ENCODE measurements around the gene XYLT1. TPM values are rescaled to one million over a fixed set of nuclear protein-coding genes. Genes with fewer than 3 reads are reported as not detected.

XYLT1 gene
- total RNA-seq, 1 donor from 2014 or later, result 9.4 TPM

DNA sequence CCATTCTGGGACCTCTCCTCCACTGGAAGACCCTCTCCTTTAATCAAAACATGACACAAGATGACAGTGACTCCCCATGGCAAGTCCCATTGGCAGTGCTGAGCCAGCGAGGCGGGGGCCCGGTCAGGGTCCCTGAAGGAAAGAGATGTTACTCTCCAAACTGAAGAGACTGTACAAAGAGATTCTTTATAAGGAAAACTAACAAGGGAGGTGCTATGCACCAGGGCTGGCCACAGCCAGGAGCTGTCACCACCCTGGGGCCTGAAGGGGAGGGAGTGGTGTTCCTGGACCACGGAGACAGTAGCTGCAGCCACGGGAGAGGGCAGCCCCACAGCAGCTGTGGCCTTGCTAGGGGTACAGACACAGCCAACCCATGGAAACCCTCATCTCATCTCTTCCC is 123.1 kb downstream of the XYLT1 start:
- peaks cover 13 to 31% (median 21%) of the 10 kb centered on the region in 3 donors for H3K4me1 ChIP-seq (ENCODE audit: control insufficient read depth in 3 of 3, insufficient read depth in 3 of 3, low read length in 3 of 3)
- H3K27me3 ChIP-seq (ENCODE audit: control insufficient read depth in 3 of 3, insufficient read depth in 3 of 3, low read length in 3 of 3), result no peaks in the 10 kb centered on the region
- H3K4me3 ChIP-seq (ENCODE audit: low read length in 3 of 3), result no peak overlapping the region
- no peaks in the 10 kb centered on the region for H3K9me3 ChIP-seq (ENCODE audit: control insufficient read depth in 3 of 3, low read length in 3 of 3)
- H3K36me3 ChIP-seq (ENCODE audit: control insufficient read depth in 3 of 3, insufficient read depth in 3 of 3, low read length in 3 of 3), result no peaks in the 10 kb centered on the region
- H3K9ac ChIP-seq (ENCODE audit: low read depth in 1 of 3, low read length in 3 of 3), result no peak overlapping the region
- H3K27ac ChIP-seq (ENCODE audit: low read depth, low read length), result peak overlapping the region; percentile 58

DNA sequence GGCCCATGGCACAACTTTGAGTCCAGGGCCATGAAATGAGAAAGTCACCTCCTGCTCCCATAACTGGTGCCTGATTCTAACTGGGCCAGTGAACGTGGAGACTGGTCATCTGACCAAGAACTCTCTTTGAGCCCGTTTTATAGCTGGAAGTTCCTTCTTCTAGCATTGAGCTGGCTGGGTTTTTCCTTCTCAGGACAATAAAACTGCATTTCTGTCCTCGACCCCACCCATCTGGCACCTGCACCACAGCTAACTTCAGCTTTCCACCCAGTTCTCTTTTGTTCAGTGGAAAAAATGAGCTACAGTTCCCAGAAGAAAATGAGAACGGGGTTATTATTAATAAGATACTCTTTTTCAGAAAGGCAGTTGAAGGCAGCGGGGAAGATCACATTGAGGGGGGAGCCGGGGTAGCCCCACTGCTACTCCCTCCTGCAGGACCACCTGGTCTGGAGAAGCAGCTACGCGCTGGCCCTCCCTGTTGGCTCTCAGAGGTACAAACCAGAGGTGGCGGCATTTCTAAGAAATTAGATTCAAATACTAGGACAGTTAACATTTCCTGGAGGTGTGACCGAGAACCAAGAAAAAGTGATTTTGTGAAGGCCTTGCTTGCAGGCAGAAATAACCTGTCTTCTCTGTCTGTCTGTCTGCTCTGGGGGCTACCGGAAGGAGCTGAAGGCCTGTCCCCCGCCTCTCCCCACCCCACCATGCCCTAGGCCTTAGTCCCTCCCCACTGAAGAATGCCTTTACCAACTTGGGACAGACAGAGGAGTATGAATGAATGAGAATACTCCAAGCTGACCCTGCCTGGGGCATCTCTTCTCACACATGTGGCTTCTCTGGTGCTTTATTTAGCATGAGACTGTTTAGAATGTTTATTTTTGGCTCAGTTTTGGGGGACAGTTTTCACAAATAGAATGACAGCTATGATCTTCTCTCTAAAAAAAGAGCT is 123.9 kb downstream of the XYLT1 start:
- H3K9ac ChIP-seq (ENCODE audit: low read depth in 1 of 3, low read length in 3 of 3), result no peak overlapping the region
- peaks cover 14 to 31% (median 21%) of the 10 kb centered on the region in 3 donors for H3K4me1 ChIP-seq (ENCODE audit: control insufficient read depth in 3 of 3, insufficient read depth in 3 of 3, low read length in 3 of 3)
- H3K27ac ChIP-seq (ENCODE audit: low read depth, low read length), result peak overlapping the region; percentile 58
- H3K36me3 ChIP-seq (ENCODE audit: control insufficient read depth in 3 of 3, insufficient read depth in 3 of 3, low read length in 3 of 3), result no peaks in the 10 kb centered on the region
- no peak overlapping the region for H3K4me3 ChIP-seq (ENCODE audit: low read length in 3 of 3)
- H3K9me3 ChIP-seq (ENCODE audit: control insufficient read depth in 3 of 3, low read length in 3 of 3), result no peaks in the 10 kb centered on the region
- H3K27me3 ChIP-seq (ENCODE audit: control insufficient read depth in 3 of 3, insufficient read depth in 3 of 3, low read length in 3 of 3), result no peaks in the 10 kb centered on the region

DNA sequence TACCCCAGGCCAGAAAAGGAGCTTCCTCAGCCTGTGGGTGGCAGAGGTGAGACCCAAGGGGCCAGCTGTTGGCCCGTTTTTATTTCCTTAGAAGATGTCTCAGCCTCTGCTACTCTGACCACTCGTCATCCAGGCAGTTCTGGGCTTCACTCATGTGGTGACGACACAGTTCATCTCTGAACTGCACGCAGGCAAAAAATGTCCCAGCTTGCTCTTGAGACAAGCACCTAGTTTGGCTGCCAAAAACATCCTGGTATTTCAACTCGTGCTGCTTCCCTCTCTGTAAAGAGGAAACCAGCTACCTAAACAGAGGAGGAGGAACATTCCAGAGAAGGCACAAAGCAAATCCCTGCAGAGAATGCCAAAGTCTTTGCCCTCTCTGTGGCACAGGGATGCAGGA is 125.7 kb downstream of the XYLT1 start:
- H3K36me3 ChIP-seq (ENCODE audit: control insufficient read depth in 3 of 3, insufficient read depth in 3 of 3, low read length in 3 of 3), result no peaks in the 10 kb centered on the region
- no peak overlapping the region for H3K4me3 ChIP-seq (ENCODE audit: low read length in 3 of 3)
- H3K9me3 ChIP-seq (ENCODE audit: control insufficient read depth in 3 of 3, low read length in 3 of 3), result no peaks in the 10 kb centered on the region
- H3K9ac ChIP-seq (ENCODE audit: low read depth in 1 of 3, low read length in 3 of 3), result no peak overlapping the region
- no peaks in the 10 kb centered on the region for H3K27me3 ChIP-seq (ENCODE audit: control insufficient read depth in 3 of 3, insufficient read depth in 3 of 3, low read length in 3 of 3)
- peaks cover 14 to 37% (median 21%) of the 10 kb centered on the region in 3 donors for H3K4me1 ChIP-seq (ENCODE audit: control insufficient read depth in 3 of 3, insufficient read depth in 3 of 3, low read length in 3 of 3)
- H3K27ac ChIP-seq (ENCODE audit: low read depth, low read length), result no peak overlapping the region

DNA sequence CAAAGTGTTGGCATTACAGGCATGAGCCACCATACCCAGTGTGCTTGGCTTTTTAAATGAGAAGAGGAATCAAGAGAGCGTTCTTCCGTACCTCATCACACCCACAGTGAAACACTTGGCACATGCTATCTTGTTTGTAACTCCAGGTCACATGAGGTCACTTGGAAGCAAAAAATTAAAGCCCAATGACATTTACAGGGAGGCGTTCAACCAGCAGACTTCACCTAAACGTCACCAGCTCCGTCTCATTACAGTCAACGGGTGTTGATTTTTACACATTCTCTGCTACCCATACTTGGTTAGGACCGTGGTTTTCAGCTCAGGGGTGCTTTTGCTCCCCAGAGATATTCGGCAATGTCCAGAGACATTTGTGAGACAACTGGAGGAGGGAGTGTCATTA is 127.0 kb downstream of the XYLT1 start:
- H3K36me3 ChIP-seq (ENCODE audit: control insufficient read depth in 3 of 3, insufficient read depth in 3 of 3, low read length in 3 of 3), result no peaks in the 10 kb centered on the region
- no peak overlapping the region for H3K9ac ChIP-seq (ENCODE audit: low read depth in 1 of 3, low read length in 3 of 3)
- no peak overlapping the region for H3K4me3 ChIP-seq (ENCODE audit: low read length in 3 of 3)
- H3K9me3 ChIP-seq (ENCODE audit: control insufficient read depth in 3 of 3, low read length in 3 of 3), result no peaks in the 10 kb centered on the region
- no peaks in the 10 kb centered on the region for H3K27me3 ChIP-seq (ENCODE audit: control insufficient read depth in 3 of 3, insufficient read depth in 3 of 3, low read length in 3 of 3)
- H3K27ac ChIP-seq (ENCODE audit: low read depth, low read length), result peak overlapping the region; percentile 4
- peaks cover 14 to 37% (median 21%) of the 10 kb centered on the region in 3 donors for H3K4me1 ChIP-seq (ENCODE audit: control insufficient read depth in 3 of 3, insufficient read depth in 3 of 3, low read length in 3 of 3)

DNA sequence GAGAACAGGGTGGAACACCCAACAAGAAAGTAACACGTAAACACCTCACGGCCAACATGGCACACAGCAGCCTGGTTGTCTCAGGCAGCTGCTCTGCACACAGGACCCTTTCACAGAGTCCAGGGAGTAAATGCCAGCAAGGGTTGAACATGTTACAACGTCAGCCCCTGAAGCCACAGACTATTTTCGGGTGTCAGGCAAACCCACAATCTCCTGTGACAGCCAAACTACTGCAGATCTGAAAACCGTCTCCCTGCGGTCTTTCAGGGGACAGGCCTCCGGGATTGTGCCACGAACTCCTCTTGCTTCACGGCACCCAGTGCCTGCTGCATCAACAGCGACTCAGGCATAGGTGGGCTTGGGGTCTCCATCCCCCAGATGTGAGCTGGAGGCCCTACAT is 127.7 kb downstream of the XYLT1 start:
- Histone ChIP-seq H3K4me1 (ENCODE audit: control insufficient read depth in 3 of 3, insufficient read depth in 3 of 3, low read length in 3 of 3) (peaks cover 14 to 37% (median 21%) of the 10 kb centered on the region in 3 donors), H3K36me3 (ENCODE audit: control insufficient read depth in 3 of 3, insufficient read depth in 3 of 3, low read length in 3 of 3) (no peaks in the 10 kb centered on the region), H3K4me3 (ENCODE audit: low read length in 3 of 3) (no peak overlapping the region), H3K9me3 (ENCODE audit: control insufficient read depth in 3 of 3, low read length in 3 of 3) (no peaks in the 10 kb centered on the region), H3K9ac (ENCODE audit: low read depth in 1 of 3, low read length in 3 of 3) (peak overlapping the region in 1 of 3 donors; percentile 8), H3K27me3 (ENCODE audit: control insufficient read depth in 3 of 3, insufficient read depth in 3 of 3, low read length in 3 of 3) (no peaks in the 10 kb centered on the region), H3K27ac (ENCODE audit: low read depth, low read length) (no peak overlapping the region)

DNA sequence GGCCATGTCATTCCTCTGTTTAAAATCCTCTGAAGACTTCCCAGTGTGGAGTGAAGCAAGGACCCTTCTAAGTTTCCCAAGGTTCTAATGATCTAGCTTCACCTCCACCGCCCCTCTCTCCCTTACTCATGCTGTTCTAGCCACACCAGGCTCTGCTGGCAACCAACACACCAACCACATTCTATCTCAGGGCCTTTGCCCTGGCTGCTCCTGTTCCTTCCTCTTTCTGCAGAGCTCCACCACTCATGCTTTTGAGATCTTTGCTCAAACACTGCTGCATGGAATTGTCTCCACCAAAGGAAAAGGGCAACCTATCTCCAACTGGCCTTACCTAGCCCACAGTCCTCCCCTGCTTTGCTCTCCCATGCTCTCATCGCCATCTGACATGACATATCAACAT is 128.7 kb downstream of the XYLT1 start:
- no peak overlapping the region for H3K27ac ChIP-seq (ENCODE audit: low read depth, low read length)
- H3K9me3 ChIP-seq (ENCODE audit: control insufficient read depth in 3 of 3, low read length in 3 of 3), result no peaks in the 10 kb centered on the region
- H3K4me1 ChIP-seq (ENCODE audit: control insufficient read depth in 3 of 3, insufficient read depth in 3 of 3, low read length in 3 of 3), result peaks cover 12 to 28% (median 14%) of the 10 kb centered on the region in 3 donors
- H3K27me3 ChIP-seq (ENCODE audit: control insufficient read depth in 3 of 3, insufficient read depth in 3 of 3, low read length in 3 of 3), result no peaks in the 10 kb centered on the region
- H3K4me3 ChIP-seq (ENCODE audit: low read length in 3 of 3), result no peak overlapping the region
- H3K36me3 ChIP-seq (ENCODE audit: control insufficient read depth in 3 of 3, insufficient read depth in 3 of 3, low read length in 3 of 3), result no peaks in the 10 kb centered on the region
- H3K9ac ChIP-seq (ENCODE audit: low read depth in 1 of 3, low read length in 3 of 3), result no peak overlapping the region

DNA sequence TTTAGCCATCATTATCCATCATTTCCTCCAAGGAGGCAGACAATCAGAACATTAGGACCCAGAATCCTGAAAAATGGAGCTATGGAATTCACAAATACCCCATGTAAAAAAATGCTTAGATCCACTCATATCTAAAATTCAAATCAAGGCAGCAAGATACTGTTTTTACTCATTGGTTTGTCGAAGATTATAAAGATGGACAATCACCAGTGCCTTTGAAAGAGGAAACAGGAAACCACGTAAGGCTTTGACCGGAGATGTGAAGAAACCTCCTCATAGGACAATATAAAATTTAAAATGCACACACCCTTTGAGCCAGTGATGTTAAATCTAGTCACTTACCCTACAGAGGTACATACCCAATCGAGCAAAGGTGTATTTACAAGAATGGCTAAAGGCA is 130.0 kb downstream of the XYLT1 start:
- H3K4me1 ChIP-seq (ENCODE audit: control insufficient read depth in 3 of 3, insufficient read depth in 3 of 3, low read length in 3 of 3), result peaks cover 17 to 31% (median 18%) of the 10 kb centered on the region in 3 donors

DNA sequence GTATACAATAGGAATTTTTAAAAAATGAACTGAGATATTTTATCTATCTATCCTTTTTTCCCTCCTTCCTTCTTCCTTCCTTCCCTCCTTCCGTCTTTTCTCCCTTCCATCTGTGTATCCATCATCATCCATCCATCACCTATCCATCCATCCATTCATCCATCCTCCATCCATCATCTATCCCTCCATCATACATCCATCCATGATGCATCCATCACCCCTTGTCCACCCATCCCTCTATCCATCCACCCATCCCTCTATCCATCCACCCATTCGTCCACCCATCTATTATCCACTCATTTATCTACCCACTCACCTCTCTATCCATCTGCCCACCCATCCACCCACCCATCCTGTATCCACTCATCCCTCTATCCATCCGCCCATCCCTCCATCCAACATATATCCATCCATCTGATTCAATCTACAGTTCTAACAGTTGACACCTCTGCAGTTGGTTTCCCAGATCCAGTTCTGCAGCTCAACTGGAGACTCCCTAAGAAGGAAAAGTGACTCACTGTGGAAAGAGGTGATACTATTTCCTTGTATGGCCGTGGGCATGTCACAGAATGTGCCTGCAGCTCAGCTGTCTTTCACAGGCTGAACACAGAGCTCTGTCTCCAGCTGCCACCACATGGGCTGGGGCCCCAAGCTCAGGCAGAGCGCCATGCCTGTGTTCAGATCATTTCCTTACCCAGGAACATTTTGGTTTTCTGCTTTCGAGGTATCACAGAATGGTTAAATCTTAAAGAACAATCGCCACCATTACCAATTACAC is 130.8 kb downstream of the XYLT1 start:
- Histone ChIP-seq H3K27me3 (ENCODE audit: control insufficient read depth in 3 of 3, insufficient read depth in 3 of 3, low read length in 3 of 3) (no peaks in the 10 kb centered on the region), H3K27ac (ENCODE audit: low read depth, low read length) (no peak overlapping the region), H3K4me3 (ENCODE audit: low read length in 3 of 3) (no peak overlapping the region), H3K9me3 (ENCODE audit: control insufficient read depth in 3 of 3, low read length in 3 of 3) (no peaks in the 10 kb centered on the region), H3K4me1 (ENCODE audit: control insufficient read depth in 3 of 3, insufficient read depth in 3 of 3, low read length in 3 of 3) (peaks cover 13 to 26% (median 14%) of the 10 kb centered on the region in 3 donors), H3K36me3 (ENCODE audit: control insufficient read depth in 3 of 3, insufficient read depth in 3 of 3, low read length in 3 of 3) (no peaks in the 10 kb centered on the region), H3K9ac (ENCODE audit: low read depth in 1 of 3, low read length in 3 of 3) (no peak overlapping the region)

More for the DNA sequence above, 130.0 kb downstream of the XYLT1 start:
- Histone ChIP-seq H3K27ac (ENCODE audit: low read depth, low read length) (no peak overlapping the region), H3K36me3 (ENCODE audit: control insufficient read depth in 3 of 3, insufficient read depth in 3 of 3, low read length in 3 of 3) (no peaks in the 10 kb centered on the region), H3K4me3 (ENCODE audit: low read length in 3 of 3) (no peak overlapping the region), H3K9ac (ENCODE audit: low read depth in 1 of 3, low read length in 3 of 3) (no peak overlapping the region), H3K9me3 (ENCODE audit: control insufficient read depth in 3 of 3, low read length in 3 of 3) (no peaks in the 10 kb centered on the region), H3K27me3 (ENCODE audit: control insufficient read depth in 3 of 3, insufficient read depth in 3 of 3, low read length in 3 of 3) (no peaks in the 10 kb centered on the region)

DNA sequence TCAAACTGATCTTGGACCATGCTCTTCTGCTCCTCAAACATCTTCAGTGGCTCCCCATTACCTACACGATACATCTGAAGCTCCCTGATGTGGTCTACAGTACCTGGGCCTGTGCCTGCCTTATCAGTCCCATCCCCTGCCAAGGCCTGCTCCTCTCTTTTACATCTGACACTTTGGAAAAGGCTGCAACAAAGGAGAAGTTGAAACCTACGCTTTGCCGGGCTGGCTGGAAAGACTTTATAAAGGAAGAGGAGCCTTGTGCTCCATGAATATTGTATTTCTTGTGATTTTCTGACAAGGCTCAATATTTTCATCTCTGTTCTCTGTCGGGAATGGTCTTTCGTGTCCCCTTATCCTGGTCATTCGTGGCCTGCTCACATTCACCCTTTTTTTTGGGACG is 132.5 kb downstream of the XYLT1 start:
- H3K9ac ChIP-seq (ENCODE audit: low read depth in 1 of 3, low read length in 3 of 3), result no peak overlapping the region
- no peaks in the 10 kb centered on the region for H3K27me3 ChIP-seq (ENCODE audit: control insufficient read depth in 3 of 3, insufficient read depth in 3 of 3, low read length in 3 of 3)
- H3K9me3 ChIP-seq (ENCODE audit: control insufficient read depth in 3 of 3, low read length in 3 of 3), result no peaks in the 10 kb centered on the region
- H3K4me1 ChIP-seq (ENCODE audit: control insufficient read depth in 3 of 3, insufficient read depth in 3 of 3, low read length in 3 of 3), result peaks cover 7 to 19% (median 10%) of the 10 kb centered on the region in 3 donors
- H3K36me3 ChIP-seq (ENCODE audit: control insufficient read depth in 3 of 3, insufficient read depth in 3 of 3, low read length in 3 of 3), result no peaks in the 10 kb centered on the region
- H3K27ac ChIP-seq (ENCODE audit: low read depth, low read length), result no peak overlapping the region
- H3K4me3 ChIP-seq (ENCODE audit: low read length in 3 of 3), result no peak overlapping the region

DNA sequence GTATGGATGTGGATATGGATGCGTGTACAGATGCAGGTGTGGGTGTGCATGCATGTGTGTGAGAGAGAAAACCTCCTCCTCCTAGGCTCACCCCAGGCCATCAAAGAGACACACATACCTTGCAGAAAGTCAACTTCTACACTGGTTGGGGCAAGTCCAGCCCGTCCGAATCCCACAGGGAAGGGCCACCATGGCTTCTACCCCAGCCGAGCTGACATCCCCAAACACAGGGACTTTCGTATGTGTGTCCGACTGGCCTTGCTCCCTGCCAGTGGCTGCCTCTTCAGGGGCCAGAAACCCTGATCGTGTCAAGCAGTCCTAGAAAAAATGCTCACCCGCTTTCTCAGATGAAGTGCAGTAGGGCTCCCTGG is 134.2 kb downstream of the XYLT1 start:
- H3K27ac ChIP-seq (ENCODE audit: low read depth, low read length), result no peak overlapping the region
- H3K9ac ChIP-seq (ENCODE audit: low read depth in 1 of 3, low read length in 3 of 3), result no peak overlapping the region
- no peaks in the 10 kb centered on the region for H3K27me3 ChIP-seq (ENCODE audit: control insufficient read depth in 3 of 3, insufficient read depth in 3 of 3, low read length in 3 of 3)
- H3K4me3 ChIP-seq (ENCODE audit: low read length in 3 of 3), result peak overlapping the region in 1 of 3 donors; percentile 13
- H3K9me3 ChIP-seq (ENCODE audit: control insufficient read depth in 3 of 3, low read length in 3 of 3), result no peaks in the 10 kb centered on the region
- peaks cover 7 to 15% (median 8%) of the 10 kb centered on the region in 3 donors for H3K4me1 ChIP-seq (ENCODE audit: control insufficient read depth in 3 of 3, insufficient read depth in 3 of 3, low read length in 3 of 3)
- H3K36me3 ChIP-seq (ENCODE audit: control insufficient read depth in 3 of 3, insufficient read depth in 3 of 3, low read length in 3 of 3), result no peaks in the 10 kb centered on the region
